Thyroid gland (tissue), 4 donors: ENCODE measurements around the gene MAPT. TPM values are rescaled to one million over a fixed set of nuclear protein-coding genes. Genes with fewer than 3 reads are reported as not detected.
A peak's percentile ranks its signal among the peaks of the same experiment; 100 is the strongest.

Experiments used
- DNase-seq, 2 donors: peaks; one replicate each; pipeline ENCODE4 v3.0.0-alpha.2; 2019
- H3K27ac ChIP-seq, 3 donors: fragments of 200-600 bp; sonication (generic); 1 replicate in 2 of 3; 2 replicates in 1 of 3; pipeline ENCODE4 v1.5.1; 2016 to 2019; ENCODE audit warnings: mild to moderate bottlenecking in 1 of 3, moderate library complexity in 1 of 3
- H3K27me3 ChIP-seq: fragments of 200-600 bp; sonication (generic); one replicate; pipeline ENCODE4 v1.5.1; 2019
- H3K36me3 ChIP-seq, 2 donors: fragments of 200-600 bp; sonication (generic); one replicate each; pipeline ENCODE4 v1.5.1; 2016 to 2019
- H3K4me1 ChIP-seq, 2 donors: fragments of 200-600 bp; sonication (generic); one replicate each; pipeline ENCODE4 v1.5.1; 2017 to 2019
- H3K4me3 ChIP-seq, 3 donors: fragments of 200-600 bp; sonication (generic); replicated peaks in 1 of 3; 1 replicate in 2 of 3; 2 replicates in 1 of 3; pipeline ENCODE4 v1.5.1; 2016; ENCODE audit warnings: mild to moderate bottlenecking in 1 of 3
- H3K9me3 ChIP-seq: fragments of 200-600 bp; sonication (generic); one replicate; pipeline ENCODE4 v1.5.1; 2017
- CTCF ChIP-seq, 6 experiments: fragments of 200-600 bp in 3 of 6; fragments of 450-650 bp in 3 of 6; sonication (generic) in 3 of 6; IDR thresholded peaks; one replicate each; pipeline ENCODE4 v1.5.1; 2016 to 2019; ENCODE audit warnings: antibody characterized with exemption in 6 of 6, mild to moderate bottlenecking in 2 of 6, inconsistent platforms in 1 of 6, moderate library complexity in 1 of 6
- POLR2A ChIP-seq, 2 donors: fragments of 450-650 bp; IDR thresholded peaks; one replicate each; pipeline ENCODE4 v1.6.1; 2017; ENCODE audit warnings: antibody characterized with exemption in 2 of 2, mild to moderate bottlenecking in 2 of 2, moderate library complexity in 1 of 2
- WGBS, 2 donors: methylation state at CpG; one replicate each; pipeline ENCODE4 v1.1.5; 2017; 5-methylcytosine and 5-hydroxymethylcytosine counted together
- intact Hi-C: fragments of 100-400 bp; cut with DNase I; formaldehyde crosslinking; loops from one replicate; pipeline ENCODE4 v1.15.1; 2023
- total RNA-seq, 4 donors: library from RNA; depleted of rRNA; stranded (reverse); fragments of >200 nt; gene quantifications; one replicate each; pipeline ENCODE4 v1.2.3, GENCODE V29; 2016

The MAPT gene
- total RNA-seq, 4 donors from 2014 or later = 0.54 to 1.8 (median 0.92) TPM

GRCh38 chr17:45948881-45949624 is 54.7 kb downstream of the MAPT start:
- Histone ChIP-seq H3K27me3 (no peaks in the 10 kb centered on the region), H3K4me3 (peak overlapping the region in 1 of 3 donors; percentile 8), H3K4me1 (peaks cover 0 to 11% of the 10 kb centered on the region in 2 donors), H3K27ac (no peak overlapping the region), H3K36me3 (no peaks in the 10 kb centered on the region), H3K9me3 (no peaks in the 10 kb centered on the region)
- intact Hi-C loops = no loop called here
- WGBS, 2 donors = 12 to 13% methylated on average over 23 to 24 of the region's 34 CpGs
- no peak for TF ChIP-seq POLR2A (IDR thresholded peaks at IDR 0.05)
- TF ChIP-seq CTCF (IDR thresholded peaks at IDR 0.05) = peak; percentile 42 to 91 (median 64)
- DNase-seq = peak; percentile 72 to 78

- H3K27ac ChIP-seq = no peak overlapping the region
- no peak overlapping the region for H3K4me3 ChIP-seq
- no peaks in the 10 kb centered on the region for H3K27me3 ChIP-seq
- H3K4me1 ChIP-seq = peaks cover 0 to 11% of the 10 kb centered on the region in 2 donors
- intact Hi-C loops = no loop called here
- H3K9me3 ChIP-seq = no peaks in the 10 kb centered on the region
- whole genome bisulfite sequencing, 2 donors = 77 to 86% methylated on average over 8 to 9 of the region's 9 CpGs
- H3K36me3 ChIP-seq = no peaks in the 10 kb centered on the region
- no peak for DNase-seq
- TF ChIP-seq CTCF (IDR thresholded peaks at IDR 0.05) = no peak
- TF ChIP-seq POLR2A (IDR thresholded peaks at IDR 0.05) = no peak
Observed at GRCh38 chr17:45949755-45950320, 55.5 kb downstream of the MAPT start.

GRCh38 chr17:45950888-45951287 is 56.5 kb downstream of the MAPT start:
- H3K27me3 ChIP-seq = no peaks in the 10 kb centered on the region
- H3K36me3 ChIP-seq = no peaks in the 10 kb centered on the region
- WGBS, 2 donors = 91% methylated on average over 8 of the region's 8 CpGs
- no peak overlapping the region for H3K4me3 ChIP-seq
- peaks cover 0 to 11% of the 10 kb centered on the region in 2 donors for H3K4me1 ChIP-seq
- TF ChIP-seq CTCF (IDR thresholded peaks at IDR 0.05) = no peak
- TF ChIP-seq POLR2A (IDR thresholded peaks at IDR 0.05) = no peak
- no peaks in the 10 kb centered on the region for H3K9me3 ChIP-seq
- H3K27ac ChIP-seq = no peak overlapping the region
- intact Hi-C loops = no loop called here
- DNase-seq = no peak

GRCh38 chr17:45951403-45951802 is 57.0 kb downstream of the MAPT start:
- Histone ChIP-seq H3K36me3 (no peaks in the 10 kb centered on the region), H3K4me1 (peaks cover 0 to 11% of the 10 kb centered on the region in 2 donors), H3K9me3 (no peaks in the 10 kb centered on the region), H3K27me3 (no peaks in the 10 kb centered on the region), H3K27ac (no peak overlapping the region), H3K4me3 (no peak overlapping the region)
- no peak for TF ChIP-seq CTCF (IDR thresholded peaks at IDR 0.05)
- WGBS, 2 donors = 63 to 64% methylated on average over 10 of the region's 10 CpGs
- intact Hi-C loops = no loop called here
- DNase-seq = no peak

- Histone ChIP-seq H3K4me1 (peaks cover 0 to 11% of the 10 kb centered on the region in 2 donors), H3K27me3 (no peaks in the 10 kb centered on the region), H3K27ac (no peak overlapping the region), H3K36me3 (no peaks in the 10 kb centered on the region), H3K9me3 (no peaks in the 10 kb centered on the region), H3K4me3 (no peak overlapping the region)
- WGBS, 2 donors = 76 to 85% methylated on average over 6 of the region's 6 CpGs
- no peak for TF ChIP-seq CTCF (IDR thresholded peaks at IDR 0.05)
- no peak for TF ChIP-seq POLR2A (IDR thresholded peaks at IDR 0.05)
- intact Hi-C loops = no loop called here
- no peak for DNase-seq
Observed at GRCh38 chr17:45951941-45952340, 57.6 kb downstream of the MAPT start.
